ENCODE measurements around the gene SYNE3. TPM values are rescaled to one million over a fixed set of nuclear protein-coding genes. Genes with fewer than 3 reads are reported as not detected.

Gene SYNE3
- polyA plus RNA-seq, 3 donors = 1.7 to 27.8 (median 24.5) TPM

- 87 to 89% (median 88%) methylated on average over 5 of the region's 5 CpGs for WGBS, 3 donors
- peak overlapping the region; percentile 1 for H3K27ac ChIP-seq (ENCODE audit: low read depth, low read length)
Observed at GRCh38 chr14:95484296-95484695, 32.2 kb downstream of the SYNE3 start.

GRCh38 chr14:95483309-95484165 is 32.9 kb downstream of the SYNE3 start:
- H3K27ac ChIP-seq (ENCODE audit: low read depth, low read length) = peak overlapping the region; percentile 9
- WGBS, 3 donors = 55 to 79% (median 65%) methylated on average over 14 of the region's 14 CpGs

GRCh38 chr14:95482627-95483308 is 33.7 kb downstream of the SYNE3 start:
- peak overlapping the region; percentile 9 for H3K27ac ChIP-seq (ENCODE audit: low read depth, low read length)
- WGBS, 3 donors = 79 to 82% (median 80%) methylated on average over 12 of the region's 12 CpGs

- H3K27ac ChIP-seq (ENCODE audit: low read depth, low read length) = no peak overlapping the region
- 72 to 75% (median 73%) methylated on average over 18 of the region's 18 CpGs for WGBS, 3 donors
Observed at GRCh38 chr14:95481391-95482022, 34.9 kb downstream of the SYNE3 start.

GRCh38 chr14:95480887-95481226 is 35.6 kb downstream of the SYNE3 start:
- peak overlapping the region; percentile 62 for H3K27ac ChIP-seq (ENCODE audit: low read depth, low read length)
- WGBS, 3 donors = 77 to 89% (median 84%) methylated on average over 9 of the region's 9 CpGs

GRCh38 chr14:95480109-95480886 is 36.2 kb downstream of the SYNE3 start:
- WGBS, 3 donors = 51 to 73% (median 51%) methylated on average over 11 of the region's 11 CpGs
- peak overlapping the region; percentile 62 for H3K27ac ChIP-seq (ENCODE audit: low read depth, low read length)

- H3K27ac ChIP-seq (ENCODE audit: low read depth, low read length) = peak overlapping the region; percentile 0
- WGBS, 3 donors = 63 to 86% (median 84%) methylated on average over 4 of the region's 4 CpGs
Observed at GRCh38 chr14:95479494-95479893, 37.0 kb downstream of the SYNE3 start.

- WGBS, 3 donors = 92 to 94% (median 93%) methylated on average over 4 of the region's 4 CpGs
- H3K27ac ChIP-seq (ENCODE audit: low read depth, low read length) = no peak overlapping the region
Observed at GRCh38 chr14:95478818-95479217, 37.6 kb downstream of the SYNE3 start.

- WGBS, 3 donors = 80 to 85% (median 84%) methylated on average over 5 to 6 of the region's 6 CpGs
Observed at GRCh38 chr14:95478309-95478708, 38.1 kb downstream of the SYNE3 start.

GRCh38 chr14:95477411-95478269 is 38.8 kb downstream of the SYNE3 start:
- WGBS, 3 donors = 58 to 72% (median 67%) methylated on average over 17 of the region's 17 CpGs

More at GRCh38 chr14:95478309-95478708, 38.1 kb downstream of the SYNE3 start:
- H3K27ac ChIP-seq (ENCODE audit: low read depth, low read length) = no peak overlapping the region

GRCh38 chr14:95476747-95477146 is 39.7 kb downstream of the SYNE3 start:
- H3K27ac ChIP-seq (ENCODE audit: low read depth, low read length) = no peak overlapping the region
- WGBS, 3 donors = 94 to 98% (median 96%) methylated on average over 1 of the region's 1 CpG

More at GRCh38 chr14:95477411-95478269, 38.8 kb downstream of the SYNE3 start:
- no peak overlapping the region for H3K27ac ChIP-seq (ENCODE audit: low read depth, low read length)

- WGBS, 3 donors = 81% methylated on average over 19 of the region's 19 CpGs
- no peak overlapping the region for H3K27ac ChIP-seq (ENCODE audit: low read depth, low read length)
Observed at GRCh38 chr14:95475540-95476240, 40.8 kb downstream of the SYNE3 start.

- H3K27ac ChIP-seq (ENCODE audit: low read depth, low read length) = no peak overlapping the region
- 97 to 98% (median 97%) methylated on average over 6 of the region's 6 CpGs for WGBS, 3 donors
Observed at GRCh38 chr14:95474941-95475340, 41.5 kb downstream of the SYNE3 start.

- WGBS, 3 donors = 74 to 86% (median 81%) methylated on average over 6 of the region's 6 CpGs
- no peak overlapping the region for H3K27ac ChIP-seq (ENCODE audit: low read depth, low read length)
Observed at GRCh38 chr14:95474486-95474885, 42.0 kb downstream of the SYNE3 start.

GRCh38 chr14:95472819-95473251 is 43.6 kb downstream of the SYNE3 start:
- WGBS, 3 donors = 31 to 45% (median 37%) methylated on average over 10 of the region's 10 CpGs
- no peak overlapping the region for H3K27ac ChIP-seq (ENCODE audit: low read depth, low read length)

GRCh38 chr14:95471476-95471875 is 45.0 kb downstream of the SYNE3 start:
- no peak overlapping the region for H3K27ac ChIP-seq (ENCODE audit: low read depth, low read length)

GRCh38 chr14:95471016-95471415 is 45.4 kb downstream of the SYNE3 start:
- H3K27ac ChIP-seq (ENCODE audit: low read depth, low read length) = no peak overlapping the region
- WGBS, 3 donors = 56 to 87% (median 75%) methylated on average over 2 of the region's 2 CpGs

More at GRCh38 chr14:95471476-95471875, 45.0 kb downstream of the SYNE3 start:
- 56 to 75% (median 72%) methylated on average over 7 of the region's 7 CpGs for WGBS, 3 donors

Data from adipose tissue (tissue), 3 donors.